ENCODE results near the gene SFTPD. TPM values are rescaled to one million over a fixed set of nuclear protein-coding genes. Genes with fewer than 3 reads are reported as not detected.
"Not testable (repeated sequence)": the region's sequence is repeated elsewhere in the genome, so short reads cannot be mapped to it uniquely, and the experiment has no call there.

SFTPD gene
- total and polyA plus RNA-seq, 2 of the 13 experiments (the other 11 are each of a cell fraction or from before 2014, with no cell fraction given) = not detected

DNA sequence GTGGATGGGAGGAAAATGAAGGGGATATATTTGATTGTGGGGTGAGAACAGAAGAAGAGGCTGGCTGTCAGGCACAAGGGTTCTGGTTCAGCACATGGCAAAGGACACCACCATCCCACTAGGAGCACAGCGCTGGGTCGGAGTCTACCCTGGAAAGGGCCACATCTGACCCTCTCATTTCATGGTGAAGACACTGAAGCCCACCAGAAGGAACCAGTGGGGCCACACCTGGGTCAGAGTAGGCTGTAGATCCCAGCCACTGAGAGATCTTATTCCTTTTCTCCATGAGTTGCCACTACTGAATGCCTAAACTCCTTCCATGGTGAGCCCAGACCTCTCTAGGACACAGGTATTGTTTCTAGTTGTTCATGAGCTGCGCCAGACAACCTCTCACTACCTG, 25.8 kb downstream of the SFTPD start:
- Histone ChIP-seq H3K9ac (ENCODE audit: insufficient read depth, low read depth, low read length) (no peak overlapping the region), H3K36me3 (replicated peaks in 1 of 2; ENCODE audit: control insufficient read depth in 1 of 2, insufficient read depth in 2 of 2, low read length in 2 of 2) (no peaks in the 10 kb centered on the region), H3K27me3 (ENCODE audit: control insufficient read depth in 1 of 2, insufficient read depth in 2 of 2, low read length in 2 of 2) (peaks cover 3 to 39% of the 10 kb centered on the region in 2 experiments; a peak in 3 of 5 replicates), H3K4me3 (replicated peaks in 1 of 3; ENCODE audit: insufficient read depth in 1 of 3, low read depth in 2 of 3, low read length in 3 of 3) (no peak overlapping the region), H3K4me1 (ENCODE audit: insufficient read depth, low read length) (peaks cover 24% of the 10 kb centered on the region), H3K27ac (ENCODE audit: extremely low read length, insufficient read depth, low read length) (no peak overlapping the region), H3K4me2 (ENCODE audit: low read depth, low read length) (no peak overlapping the region), H2AFZ (ENCODE audit: low read length) (no peak overlapping the region), H3K9me3 (ENCODE audit: low read length) (no peaks in the 10 kb centered on the region), H3K79me2 (ENCODE audit: insufficient read depth, low read length) (no peaks in the 10 kb centered on the region), H4K20me1 (ENCODE audit: insufficient read depth, low read length) (no peaks in the 10 kb centered on the region)
- ChIA-PET POLR2A (no interaction called here), CTCF (ENCODE audit: low intra/inter-chr PET ratio, low total read pairs) (no interaction called here)
- FAIRE-seq = no peak
- intact Hi-C loops (cut with micrococcal nuclease; ENCODE audit: unreplicated experiment) = no loop called here
- no TSS peak for BruUV-seq (replicated peaks)
- no peak for TF ChIP-seq ZNF143 (CRISPR knock-in tag; IDR thresholded peaks at IDR 0.05)
- no peak for TF ChIP-seq PAX8 (CRISPR knock-in tag; IDR thresholded peaks at IDR 0.05; ENCODE audit: borderline replicate concordance)
- no peak for ATAC-seq
- WGBS (ENCODE audit: low lambda C conversion rate) = 41% methylated on average over 3 of the region's 3 CpGs
- DNase-seq (ENCODE audit: low spot score) = no peak
- in situ Hi-C loops (cut with HindIII; ENCODE audit: extremely low pct_ligation_motif_present, low pct_unique_long_range_greater_than_20kb) = no loop called here

GRCh38 chr10:79922011-79922412, 26.9 kb downstream of the SFTPD start:
- FAIRE-seq; H3K4me2 ChIP-seq (ENCODE audit: low read depth, low read length); H4K20me1 ChIP-seq (ENCODE audit: insufficient read depth, low read length); H3K79me2 ChIP-seq (ENCODE audit: insufficient read depth, low read length); DNase-seq (ENCODE audit: low spot score); intact Hi-C loops (cut with micrococcal nuclease; ENCODE audit: unreplicated experiment); H2AFZ ChIP-seq (ENCODE audit: low read length); H3K9me3 ChIP-seq (ENCODE audit: low read length); H3K4me3 ChIP-seq (replicated peaks in 1 of 3; ENCODE audit: insufficient read depth in 1 of 3, low read depth in 2 of 3, low read length in 3 of 3); ATAC-seq; in situ Hi-C loops (cut with HindIII; ENCODE audit: extremely low pct_ligation_motif_present, low pct_unique_long_range_greater_than_20kb); BruUV-seq (replicated peaks); H3K9ac ChIP-seq (ENCODE audit: insufficient read depth, low read depth, low read length); H3K27ac ChIP-seq (ENCODE audit: extremely low read length, insufficient read depth, low read length); POLR2A ChIA-PET; H3K36me3 ChIP-seq (replicated peaks in 1 of 2; ENCODE audit: control insufficient read depth in 1 of 2, insufficient read depth in 2 of 2, low read length in 2 of 2); CTCF ChIA-PET (ENCODE audit: low intra/inter-chr PET ratio, low total read pairs): not testable (repeated sequence)
- H3K27me3 ChIP-seq (ENCODE audit: control insufficient read depth in 1 of 2, insufficient read depth in 2 of 2, low read length in 2 of 2) = peaks cover 3 to 39% of the 10 kb centered on the region in 2 experiments; a peak in 3 of 5 replicates
- 49% methylated on average over 4 of the region's 6 CpGs for WGBS (ENCODE audit: low lambda C conversion rate)
- H3K4me1 ChIP-seq (ENCODE audit: insufficient read depth, low read length) = peaks cover 12% of the 10 kb centered on the region

- H3K4me2 ChIP-seq (ENCODE audit: low read depth, low read length); H3K79me2 ChIP-seq (ENCODE audit: insufficient read depth, low read length); ATAC-seq; H3K4me3 ChIP-seq (replicated peaks in 1 of 3; ENCODE audit: insufficient read depth in 1 of 3, low read depth in 2 of 3, low read length in 3 of 3); FAIRE-seq; H3K4me1 ChIP-seq (ENCODE audit: insufficient read depth, low read length); CTCF ChIA-PET (ENCODE audit: low intra/inter-chr PET ratio, low total read pairs); H4K20me1 ChIP-seq (ENCODE audit: insufficient read depth, low read length); intact Hi-C loops (cut with micrococcal nuclease; ENCODE audit: unreplicated experiment); H3K36me3 ChIP-seq (replicated peaks in 1 of 2; ENCODE audit: control insufficient read depth in 1 of 2, insufficient read depth in 2 of 2, low read length in 2 of 2); H3K27ac ChIP-seq (ENCODE audit: extremely low read length, insufficient read depth, low read length); DNase-seq (ENCODE audit: low spot score); in situ Hi-C loops (cut with HindIII; ENCODE audit: extremely low pct_ligation_motif_present, low pct_unique_long_range_greater_than_20kb); POLR2A ChIA-PET; H2AFZ ChIP-seq (ENCODE audit: low read length); H3K9me3 ChIP-seq (ENCODE audit: low read length); H3K27me3 ChIP-seq (ENCODE audit: control insufficient read depth in 1 of 2, insufficient read depth in 2 of 2, low read length in 2 of 2); H3K9ac ChIP-seq (ENCODE audit: insufficient read depth, low read depth, low read length); BruUV-seq (replicated peaks): not testable (repeated sequence)
- whole genome bisulfite sequencing (ENCODE audit: low lambda C conversion rate) = 18% methylated on average over 2 of the region's 2 CpGs
Observed at GRCh38 chr10:79915838-79916237, 33.1 kb downstream of the SFTPD start.
